Large intestine (tissue), 3 donors: ENCODE results near the gene CDC73. TPM values are rescaled to one million over a fixed set of nuclear protein-coding genes. Genes with fewer than 3 reads are reported as not detected.
A peak's percentile ranks its signal among the peaks of the same experiment; 100 is the strongest.
"Not testable (repeated sequence)": the region's sequence is repeated elsewhere in the genome, so short reads cannot be mapped to it uniquely, and the experiment has no call there.

Experiments
- DNase-seq, 2 donors: peaks; one replicate each; pipeline versions ENCODE4 v3.0.0 to v3.0.0-alpha.2; 2013
- H3K27ac ChIP-seq: one replicate; pipeline ENCODE4 v1.5.1; 2013; ENCODE audit warnings: low read length
- H3K27me3 ChIP-seq: 2 replicates; pipeline ENCODE4 v1.6.1; 2013; ENCODE audit warnings: low read length; ENCODE audit not compliant: control insufficient read depth, insufficient read depth
- H3K36me3 ChIP-seq: 2 replicates; pipeline ENCODE4 v1.6.1; 2013; ENCODE audit warnings: low read length; ENCODE audit not compliant: control insufficient read depth, insufficient read depth
- H3K4me1 ChIP-seq: one replicate; pipeline ENCODE4 v1.6.1; 2013; ENCODE audit warnings: low read length; ENCODE audit not compliant: control insufficient read depth, insufficient read depth
- H3K4me3 ChIP-seq: one replicate; pipeline ENCODE4 v1.5.1; 2013; ENCODE audit warnings: low read length
- H3K9me3 ChIP-seq: one replicate; pipeline ENCODE4 v1.6.1; 2013; ENCODE audit warnings: mild to moderate bottlenecking, low read depth, low read length, moderate library complexity; ENCODE audit not compliant: control insufficient read depth
- WGBS: methylation state at CpG from one replicate; pipeline ENCODE4 v1.1.5; 2013; ENCODE audit warnings: low lambda C conversion rate; ENCODE audit not compliant: insufficient coverage; 5-methylcytosine and 5-hydroxymethylcytosine counted together
- polyA plus RNA-seq: library from polyadenylated mRNA; unstranded; fragments of 120-200 nt; gene quantifications from one replicate; pipeline ENCODE4 v1.2.1, GENCODE V29; 2013

Gene CDC73
- polyA plus RNA-seq, 1 donor: 23.7 TPM

DNA sequence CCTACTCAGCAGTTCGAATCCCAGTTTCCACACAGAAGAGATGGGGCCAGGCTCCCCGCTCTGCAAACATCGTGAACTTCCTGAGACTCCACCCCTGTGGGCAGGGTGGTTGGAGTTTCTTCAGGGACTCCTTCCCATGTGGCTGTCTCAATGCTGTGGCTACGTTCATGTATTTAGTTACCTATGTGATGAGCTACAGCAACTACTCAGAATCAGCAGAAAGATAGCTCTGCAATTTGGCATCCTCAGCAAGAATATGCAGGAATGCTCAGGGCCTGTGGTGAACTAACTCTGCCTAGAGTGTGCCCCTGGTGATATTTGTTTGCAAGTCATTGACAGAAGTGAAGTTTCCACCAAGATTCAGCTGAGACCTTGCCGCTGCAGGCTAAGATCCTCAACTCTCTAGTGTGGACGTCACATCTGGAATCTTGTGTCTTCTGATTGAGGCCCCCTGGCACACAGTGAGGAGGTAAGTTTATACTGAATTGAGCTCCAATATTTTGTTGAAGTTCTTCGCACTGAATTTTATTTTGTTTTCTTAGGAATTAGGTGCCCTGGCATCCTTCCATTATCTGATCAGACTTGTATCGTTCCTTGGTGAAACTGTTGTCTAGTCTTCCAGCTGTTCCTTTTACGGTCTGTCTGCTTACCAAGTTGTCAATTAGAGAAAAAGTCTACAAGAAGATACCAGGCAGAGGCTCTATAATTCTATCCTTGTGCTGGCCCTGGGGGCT lies 8.4 kb upstream of the CDC73 start:
- H3K4me1 ChIP-seq: peaks cover 11% of the 10 kb centered on the region
- peak in 1 of 2 donors; percentile 3 for DNase-seq
- no peaks in the 10 kb centered on the region for H3K36me3 ChIP-seq
- H3K9me3 ChIP-seq: no peaks in the 10 kb centered on the region
- no peak overlapping the region for H3K27ac ChIP-seq
- 92% methylated on average over 2 of the region's 9 CpGs for WGBS
- H3K27me3 ChIP-seq: no peaks in the 10 kb centered on the region
- no peak overlapping the region for H3K4me3 ChIP-seq

DNA sequence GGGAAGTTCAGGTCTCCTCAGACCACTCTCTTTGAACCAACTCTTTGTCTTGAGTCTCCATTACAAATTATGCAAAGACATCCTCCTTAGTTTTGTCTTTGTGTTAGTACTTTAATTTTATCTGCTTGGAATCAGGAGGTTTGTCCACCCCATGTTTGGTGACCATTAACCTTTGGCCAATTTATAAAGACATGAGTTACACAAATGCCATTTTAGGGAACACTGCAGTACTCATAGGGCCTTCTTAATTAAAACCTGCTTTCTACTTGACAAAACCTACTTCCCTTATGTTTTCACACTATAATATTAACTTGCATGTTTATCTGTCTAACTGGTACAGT lies 7.9 kb upstream of the CDC73 start:
- Histone ChIP-seq H3K27ac (no peak overlapping the region), H3K4me1 (peaks cover 11% of the 10 kb centered on the region), H3K27me3 (no peaks in the 10 kb centered on the region), H3K36me3 (no peaks in the 10 kb centered on the region), H3K9me3 (no peaks in the 10 kb centered on the region), H3K4me3 (no peak overlapping the region)
- DNase-seq: no peak

DNA sequence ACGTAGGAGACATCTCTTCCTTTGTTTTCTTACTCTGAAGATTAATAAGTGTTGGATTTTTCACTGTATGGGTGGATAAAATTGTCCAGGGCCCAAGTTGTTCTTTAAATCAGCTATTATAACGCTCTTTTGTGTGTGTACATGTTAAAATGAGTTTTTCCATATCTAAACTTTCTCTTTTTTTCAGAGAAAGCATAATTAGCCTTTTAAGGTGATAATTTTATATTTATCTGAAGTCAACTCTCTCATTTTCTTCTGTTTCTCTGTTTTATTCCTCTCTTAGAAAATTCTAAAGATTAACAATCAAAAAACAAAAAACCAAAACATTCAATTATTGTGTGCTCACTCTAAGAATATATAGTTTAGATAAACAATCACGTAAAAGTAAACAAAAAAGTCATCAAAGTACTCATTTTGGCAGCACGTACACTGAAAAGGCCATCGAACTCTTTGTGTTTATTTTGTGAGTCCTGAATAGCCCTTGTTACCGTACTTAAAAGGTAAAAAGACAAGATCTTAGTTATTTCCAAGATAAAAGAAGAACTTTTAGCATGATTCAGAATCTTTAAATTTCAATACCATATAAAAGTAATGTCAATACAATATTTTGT lies 7.2 kb upstream of the CDC73 start:
- no peak overlapping the region for H3K4me3 ChIP-seq
- no peaks in the 10 kb centered on the region for H3K36me3 ChIP-seq
- 66% methylated on average over 4 of the region's 6 CpGs for WGBS
- no peaks in the 10 kb centered on the region for H3K27me3 ChIP-seq
- H3K9me3 ChIP-seq: no peaks in the 10 kb centered on the region
- DNase-seq: no peak
- peaks cover 11% of the 10 kb centered on the region for H3K4me1 ChIP-seq
- no peak overlapping the region for H3K27ac ChIP-seq

DNA sequence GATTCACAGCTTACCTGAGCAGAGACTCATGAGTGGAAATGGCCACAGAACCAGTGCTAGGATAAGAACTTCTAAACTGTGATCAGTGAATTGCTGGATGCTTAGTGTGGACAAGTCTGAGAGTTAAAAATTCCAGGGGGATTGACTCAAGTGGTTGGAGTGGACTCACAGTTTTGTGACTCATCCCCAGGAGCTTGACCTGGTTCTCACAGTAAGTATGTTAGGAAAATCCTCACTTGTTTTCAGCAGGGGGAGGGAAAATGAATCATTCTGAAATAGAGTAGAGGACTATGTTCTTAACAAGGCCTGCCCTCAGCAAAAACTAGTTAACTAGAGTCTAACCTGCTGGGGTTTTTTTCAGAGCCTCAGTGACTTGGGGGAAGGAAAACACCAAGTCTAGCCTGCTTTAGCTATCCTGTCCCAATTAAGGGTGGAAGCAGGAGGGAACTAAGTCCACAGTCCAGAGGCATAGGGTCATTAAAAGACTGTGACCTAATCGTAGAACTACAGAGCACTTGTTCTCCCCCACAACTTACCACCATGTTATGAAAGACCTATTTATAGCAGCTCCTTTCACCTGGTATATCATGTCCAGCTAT lies 6.1 kb upstream of the CDC73 start:
- 43% methylated on average over 1 of the region's 1 CpG for WGBS
- H3K36me3 ChIP-seq: no peaks in the 10 kb centered on the region
- peak; percentile 58 to 82 for DNase-seq
- peaks cover 11% of the 10 kb centered on the region for H3K4me1 ChIP-seq
- H3K4me3 ChIP-seq: no peak overlapping the region
- H3K27ac ChIP-seq: peak overlapping the region; percentile 46
- H3K27me3 ChIP-seq: no peaks in the 10 kb centered on the region
- H3K9me3 ChIP-seq: no peaks in the 10 kb centered on the region

DNA sequence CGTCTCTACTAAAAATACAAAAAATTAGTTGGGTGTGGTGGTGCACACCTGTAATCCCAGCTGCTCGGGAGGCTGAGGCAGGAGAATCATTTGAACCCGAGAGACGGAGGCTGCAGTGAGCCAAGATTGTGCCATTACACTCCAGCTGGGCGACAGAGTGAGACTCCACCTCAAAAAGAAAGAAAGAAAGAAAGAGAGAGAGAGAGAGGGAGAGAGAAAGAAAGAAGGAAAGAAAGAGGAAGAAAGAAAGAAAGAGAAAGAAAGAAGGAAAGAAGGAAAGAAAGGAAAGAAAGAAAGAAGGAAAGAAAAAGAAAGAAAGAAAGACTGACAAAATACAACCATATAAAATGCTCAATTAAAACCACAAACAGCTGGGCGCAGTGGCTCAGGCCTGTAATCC lies 4.7 kb upstream of the CDC73 start:
- H3K4me1 ChIP-seq, H3K27ac ChIP-seq: not testable (repeated sequence)
- WGBS: 98% methylated on average over 5 of the region's 6 CpGs

DNA sequence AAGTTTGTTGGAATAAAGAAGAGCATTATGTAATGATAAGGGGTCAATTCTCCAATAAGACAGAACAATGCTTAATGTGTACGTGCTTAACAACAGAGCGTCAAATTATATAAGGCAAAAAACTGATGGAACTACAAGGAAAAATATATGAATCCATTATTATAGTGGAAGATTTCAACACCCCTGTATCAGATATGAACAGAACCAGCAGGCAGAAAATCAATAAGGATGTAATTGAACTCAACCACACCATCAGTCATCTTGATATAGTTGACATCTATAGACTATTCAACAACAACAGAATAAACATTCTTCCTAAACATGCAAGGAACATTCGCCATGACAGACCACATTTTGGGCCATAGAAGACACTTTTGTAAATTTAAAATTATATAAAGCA lies 3.6 kb upstream of the CDC73 start:
- Histone ChIP-seq H3K4me3 (no peak overlapping the region), H3K27me3 (no peaks in the 10 kb centered on the region), H3K27ac (no peak overlapping the region), H3K9me3 (no peaks in the 10 kb centered on the region), H3K36me3 (no peaks in the 10 kb centered on the region), H3K4me1 (peaks cover 6% of the 10 kb centered on the region)
- 94% methylated on average over 2 of the region's 3 CpGs for WGBS
- DNase-seq: no peak

More for the DNA sequence above, 4.7 kb upstream of the CDC73 start:
- not testable (repeated sequence) for H3K9me3 ChIP-seq, DNase-seq, H3K4me3 ChIP-seq, H3K27me3 ChIP-seq, H3K36me3 ChIP-seq

DNA sequence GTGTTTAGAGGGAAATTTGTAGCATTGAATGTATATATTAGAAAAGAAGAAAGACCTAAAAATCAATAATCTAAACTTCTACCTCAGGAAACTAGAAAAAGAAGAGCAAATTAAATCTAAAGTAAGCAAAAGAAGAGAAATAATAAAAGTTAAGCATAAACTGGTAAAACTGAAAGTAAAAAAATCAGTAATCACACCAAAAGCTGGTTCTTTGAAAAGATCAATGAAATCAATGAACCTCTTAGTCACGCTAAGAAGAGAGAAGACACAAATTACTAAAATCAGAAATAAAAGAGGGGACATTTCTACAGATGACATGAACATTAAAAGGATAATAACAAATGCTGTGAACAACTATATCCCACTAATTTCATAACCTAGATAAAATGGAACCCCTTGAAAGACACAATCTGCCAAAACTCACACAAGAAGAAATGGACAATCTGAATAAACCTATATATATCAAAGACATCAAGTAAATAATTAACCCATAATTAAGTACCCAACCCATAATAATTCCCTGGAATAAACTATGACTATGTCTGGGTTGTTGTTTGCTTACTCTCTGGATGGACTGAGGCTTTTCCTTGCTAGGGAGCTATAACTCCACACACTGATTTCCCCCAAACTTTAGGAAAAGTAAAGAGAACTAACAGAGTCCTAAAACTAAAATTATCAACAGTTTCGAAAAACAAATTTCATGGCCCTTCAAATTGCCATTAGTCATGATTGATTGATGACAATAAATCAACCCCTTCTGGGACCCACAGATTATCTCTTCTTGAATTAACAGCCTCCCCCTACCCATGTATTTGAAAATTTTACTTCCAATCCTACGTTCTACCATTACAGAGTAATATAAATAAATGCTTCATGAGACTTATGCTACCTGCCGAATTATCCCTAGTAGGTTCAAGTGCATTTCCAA lies 2.8 kb upstream of the CDC73 start:
- H3K36me3 ChIP-seq: no peaks in the 10 kb centered on the region
- no peaks in the 10 kb centered on the region for H3K27me3 ChIP-seq
- DNase-seq: no peak
- 71% methylated on average over 1 of the region's 4 CpGs for WGBS
- no peak overlapping the region for H3K27ac ChIP-seq
- peaks cover 13% of the 10 kb centered on the region for H3K4me1 ChIP-seq
- no peak overlapping the region for H3K4me3 ChIP-seq
- no peaks in the 10 kb centered on the region for H3K9me3 ChIP-seq

DNA sequence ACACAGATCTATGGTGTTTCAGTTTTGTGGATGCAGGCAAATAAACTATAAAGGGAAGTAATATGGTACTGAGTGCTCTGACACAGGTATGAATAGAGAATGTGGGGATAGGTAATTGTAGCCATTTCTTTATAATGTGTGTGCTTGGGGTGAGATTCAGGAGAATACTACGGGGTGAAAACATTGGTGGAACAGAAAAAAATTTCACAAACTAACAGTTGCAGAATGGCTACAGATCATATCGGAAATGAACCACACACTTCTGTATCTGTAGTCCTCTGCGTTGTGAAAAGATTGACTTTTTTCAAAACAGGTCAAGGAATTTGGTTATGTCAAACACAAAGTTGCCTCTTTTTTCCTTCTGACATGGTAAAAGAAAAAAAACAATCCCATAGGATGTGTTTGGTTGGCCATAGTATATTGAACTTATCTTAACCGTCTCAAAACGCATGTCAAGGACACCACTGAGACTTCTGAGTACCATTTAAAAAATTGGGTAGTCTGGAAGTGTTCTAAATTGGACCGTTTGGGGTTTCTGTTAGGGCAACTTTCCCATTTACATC lies 1.1 kb upstream of the CDC73 start:
- peaks cover 10% of the 10 kb centered on the region for H3K4me1 ChIP-seq
- 82% methylated on average over 3 of the region's 6 CpGs for WGBS
- no peak overlapping the region for H3K4me3 ChIP-seq
- H3K9me3 ChIP-seq: no peaks in the 10 kb centered on the region
- H3K27ac ChIP-seq: no peak overlapping the region
- peaks cover 8% of the 10 kb centered on the region for H3K36me3 ChIP-seq
- no peak for DNase-seq
- H3K27me3 ChIP-seq: no peaks in the 10 kb centered on the region

DNA sequence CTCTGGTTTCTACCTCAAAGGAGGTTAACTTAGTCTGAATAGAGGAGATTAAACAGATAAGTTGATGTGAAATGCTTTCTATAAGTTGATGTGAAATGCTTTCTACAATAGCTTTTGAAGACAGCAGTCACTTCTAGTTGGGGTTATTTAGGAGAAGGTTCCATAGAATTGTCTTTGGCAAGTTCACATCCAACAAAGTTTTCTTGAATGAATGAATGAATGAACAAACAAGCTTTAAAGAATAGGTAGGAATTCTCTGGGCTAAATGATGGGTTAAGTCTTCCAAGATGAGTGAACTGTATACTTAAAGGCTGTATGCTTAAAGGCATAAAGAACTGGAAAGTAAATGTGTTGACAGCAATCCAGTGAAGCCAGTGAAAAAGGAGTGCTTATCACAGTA lies 1.9 kb downstream of the CDC73 start:
- DNase-seq: peak in 1 of 2 donors; percentile 2
- H3K36me3 ChIP-seq: peaks cover 13% of the 10 kb centered on the region
- no peaks in the 10 kb centered on the region for H3K27me3 ChIP-seq
- peaks cover 6% of the 10 kb centered on the region for H3K4me1 ChIP-seq
- H3K27ac ChIP-seq: no peak overlapping the region
- peak overlapping the region; percentile 94 for H3K4me3 ChIP-seq
- H3K9me3 ChIP-seq: no peaks in the 10 kb centered on the region

DNA sequence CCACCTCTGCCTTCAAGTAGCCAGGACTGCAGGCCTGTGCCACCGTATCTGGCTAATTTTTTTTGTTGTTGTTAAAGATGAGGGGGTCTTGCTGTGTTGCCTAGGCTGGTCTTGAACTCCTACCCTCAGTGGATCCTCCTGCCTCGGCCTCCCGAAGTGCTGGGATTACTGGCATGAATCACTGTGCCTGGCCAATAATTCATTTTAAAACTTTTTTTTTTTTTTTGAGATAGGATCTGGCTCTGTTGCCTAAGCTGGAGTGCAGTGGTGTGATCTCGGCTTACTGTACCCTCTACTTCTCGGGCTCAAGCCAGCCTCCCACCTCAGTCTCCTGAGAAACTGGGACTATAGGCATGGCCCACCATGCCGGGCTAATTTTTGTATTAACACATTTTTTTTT lies 3.5 kb downstream of the CDC73 start:
- Histone ChIP-seq H3K4me1 (peaks cover 6% of the 10 kb centered on the region), H3K27me3 (no peaks in the 10 kb centered on the region), H3K36me3 (peaks cover 22% of the 10 kb centered on the region), H3K9me3 (no peaks in the 10 kb centered on the region), H3K27ac (no peak overlapping the region), H3K4me3 (no peak overlapping the region)
- DNase-seq: no peak
- WGBS: no CpG with 5 or more reads among the region's 6 CpGs
